ENCODE measurements around the gene GNL3L. TPM values are rescaled to one million over a fixed set of nuclear protein-coding genes. Genes with fewer than 3 reads are reported as not detected.
"Not testable (repeated sequence)": the region's sequence is repeated elsewhere in the genome, so short reads cannot be mapped to it uniquely, and the experiment has no call there.

Gene GNL3L, protein sequence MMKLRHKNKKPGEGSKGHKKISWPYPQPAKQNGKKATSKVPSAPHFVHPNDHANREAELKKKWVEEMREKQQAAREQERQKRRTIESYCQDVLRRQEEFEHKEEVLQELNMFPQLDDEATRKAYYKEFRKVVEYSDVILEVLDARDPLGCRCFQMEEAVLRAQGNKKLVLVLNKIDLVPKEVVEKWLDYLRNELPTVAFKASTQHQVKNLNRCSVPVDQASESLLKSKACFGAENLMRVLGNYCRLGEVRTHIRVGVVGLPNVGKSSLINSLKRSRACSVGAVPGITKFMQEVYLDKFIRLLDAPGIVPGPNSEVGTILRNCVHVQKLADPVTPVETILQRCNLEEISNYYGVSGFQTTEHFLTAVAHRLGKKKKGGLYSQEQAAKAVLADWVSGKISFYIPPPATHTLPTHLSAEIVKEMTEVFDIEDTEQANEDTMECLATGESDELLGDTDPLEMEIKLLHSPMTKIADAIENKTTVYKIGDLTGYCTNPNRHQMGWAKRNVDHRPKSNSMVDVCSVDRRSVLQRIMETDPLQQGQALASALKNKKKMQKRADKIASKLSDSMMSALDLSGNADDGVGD
- total RNA-seq = 10 to 100 TPM; 46.3 to 49.9 TPM

DNA sequence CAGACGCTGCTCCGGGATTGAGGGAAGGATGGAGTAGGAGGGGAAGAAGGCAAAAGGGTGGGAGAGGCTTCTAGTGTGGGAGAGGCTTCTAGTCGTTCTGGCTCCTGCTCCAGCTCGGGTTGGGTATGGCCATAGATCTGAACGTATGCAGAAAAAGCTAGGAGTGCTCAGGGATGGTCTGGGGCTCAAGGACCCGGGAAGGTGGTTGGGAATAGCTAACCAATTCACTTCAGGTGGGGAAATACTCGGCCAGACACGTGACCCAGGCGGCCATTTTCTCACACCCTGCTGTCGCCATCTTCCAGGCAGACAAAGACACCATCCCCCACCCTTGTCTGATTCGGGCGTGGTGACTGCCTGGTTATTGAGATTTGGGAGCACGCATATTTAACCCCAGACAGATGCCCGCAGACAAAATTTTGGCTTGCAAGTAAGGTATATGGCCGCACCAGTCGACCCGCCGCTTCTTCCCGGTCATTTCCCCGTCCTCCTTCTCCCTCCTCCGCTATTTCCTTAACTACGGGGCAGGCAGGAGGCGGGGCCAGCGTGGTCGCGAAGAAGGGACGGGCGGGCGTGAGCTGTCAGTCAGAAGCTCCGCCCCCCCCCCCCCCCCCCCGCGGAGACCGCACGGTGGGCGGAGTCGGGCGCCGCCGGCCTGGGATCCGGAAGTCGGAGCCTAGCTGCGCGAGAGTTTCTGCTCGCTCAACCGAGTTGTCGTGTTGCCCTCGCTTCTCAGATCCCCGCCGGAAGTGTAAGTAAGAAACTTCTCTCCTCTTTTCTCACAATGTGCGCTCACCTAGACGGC is at the start of gene GNL3L:
Gene GNL3L (plus strand): TSS at position 668 of the 805 bp plus-strand sequence. CDS start 2,348 bp downstream, outside the sequence.
- peaks cover 0 to 19% of the 10 kb centered on the region in 2 donors for H3K4me1 ChIP-seq (ENCODE audit: control insufficient read depth in 1 of 2, low read depth in 2 of 2)
- peak within 1 kb of the TSS; percentile 66 to 71 for H3K27ac ChIP-seq
- ATAC-seq (ENCODE audit: insufficient number of reproducible peaks, low FRiP score, low read depth) (peak; percentile 77), DNase-seq (ENCODE audit: low spot score) (peak; percentile 46)
- peak within 1 kb of the TSS; percentile 90 for H3K4me3 ChIP-seq
- TF ChIP-seq, protein P1, sequence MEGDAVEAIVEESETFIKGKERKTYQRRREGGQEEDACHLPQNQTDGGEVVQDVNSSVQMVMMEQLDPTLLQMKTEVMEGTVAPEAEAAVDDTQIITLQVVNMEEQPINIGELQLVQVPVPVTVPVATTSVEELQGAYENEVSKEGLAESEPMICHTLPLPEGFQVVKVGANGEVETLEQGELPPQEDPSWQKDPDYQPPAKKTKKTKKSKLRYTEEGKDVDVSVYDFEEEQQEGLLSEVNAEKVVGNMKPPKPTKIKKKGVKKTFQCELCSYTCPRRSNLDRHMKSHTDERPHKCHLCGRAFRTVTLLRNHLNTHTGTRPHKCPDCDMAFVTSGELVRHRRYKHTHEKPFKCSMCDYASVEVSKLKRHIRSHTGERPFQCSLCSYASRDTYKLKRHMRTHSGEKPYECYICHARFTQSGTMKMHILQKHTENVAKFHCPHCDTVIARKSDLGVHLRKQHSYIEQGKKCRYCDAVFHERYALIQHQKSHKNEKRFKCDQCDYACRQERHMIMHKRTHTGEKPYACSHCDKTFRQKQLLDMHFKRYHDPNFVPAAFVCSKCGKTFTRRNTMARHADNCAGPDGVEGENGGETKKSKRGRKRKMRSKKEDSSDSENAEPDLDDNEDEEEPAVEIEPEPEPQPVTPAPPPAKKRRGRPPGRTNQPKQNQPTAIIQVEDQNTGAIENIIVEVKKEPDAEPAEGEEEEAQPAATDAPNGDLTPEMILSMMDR (IDR thresholded peaks at IDR 0.05) = no peak
- no peaks in the 10 kb centered on the region for H3K36me3 ChIP-seq
- no peaks in the 10 kb centered on the region for H3K9me3 ChIP-seq
- H3K27me3 ChIP-seq (replicated peaks; ENCODE audit: insufficient read depth) = no peaks in the 10 kb centered on the region

DNA sequence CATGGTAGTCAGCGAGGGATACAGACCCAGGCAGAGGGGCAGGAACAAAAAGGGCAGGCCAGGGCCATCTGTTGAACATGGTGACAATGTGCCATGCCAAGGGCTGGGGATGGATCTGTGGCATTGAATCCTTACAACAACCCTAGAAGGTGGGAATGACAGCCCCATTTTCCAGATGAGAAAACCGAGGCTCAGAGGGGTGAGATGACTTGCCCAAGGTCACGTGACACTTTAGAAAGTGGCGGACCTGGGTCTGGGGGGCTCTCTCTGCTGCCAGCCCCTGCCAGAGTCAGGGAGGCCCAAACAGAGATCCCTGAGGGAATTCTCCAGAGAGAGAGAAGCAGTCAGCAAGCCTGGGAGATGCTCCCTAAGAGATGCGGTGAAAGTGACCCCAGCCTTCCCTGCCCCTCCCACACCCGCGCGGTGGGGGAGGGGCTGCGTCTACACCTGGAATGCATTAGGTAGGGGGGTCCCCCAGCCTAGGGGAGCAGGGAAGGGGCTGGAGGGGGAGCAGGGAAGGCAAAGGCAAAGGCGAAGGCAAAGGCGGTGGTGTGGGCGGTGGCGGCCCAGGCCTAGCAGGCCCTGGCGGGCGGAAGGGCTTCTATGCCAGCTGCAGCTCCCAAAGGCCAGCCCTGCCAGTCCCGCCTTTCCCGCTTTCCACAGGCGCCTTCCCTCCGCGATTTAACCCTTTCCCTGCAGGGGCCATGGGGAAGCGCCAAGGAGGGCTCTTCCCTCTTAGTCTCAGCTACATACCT is 47.0 kb upstream of the GNL3L start:
- Histone ChIP-seq H3K27me3 (replicated peaks; ENCODE audit: insufficient read depth) (no peaks in the 10 kb centered on the region), H3K36me3 (no peaks in the 10 kb centered on the region), H3K27ac (peak overlapping the region; percentile 73 to 83), H3K4me1 (ENCODE audit: control insufficient read depth in 1 of 2, low read depth in 2 of 2) (peaks cover 6 to 15% of the 10 kb centered on the region in 2 donors), H3K4me3 (peak overlapping the region; percentile 62), H3K9me3 (no peaks in the 10 kb centered on the region)
- DNase-seq (ENCODE audit: low spot score) (no peak), ATAC-seq (ENCODE audit: insufficient number of reproducible peaks, low FRiP score, low read depth) (no peak)
- TF ChIP-seq, protein P1 (IDR thresholded peaks at IDR 0.05) = no peak

DNA sequence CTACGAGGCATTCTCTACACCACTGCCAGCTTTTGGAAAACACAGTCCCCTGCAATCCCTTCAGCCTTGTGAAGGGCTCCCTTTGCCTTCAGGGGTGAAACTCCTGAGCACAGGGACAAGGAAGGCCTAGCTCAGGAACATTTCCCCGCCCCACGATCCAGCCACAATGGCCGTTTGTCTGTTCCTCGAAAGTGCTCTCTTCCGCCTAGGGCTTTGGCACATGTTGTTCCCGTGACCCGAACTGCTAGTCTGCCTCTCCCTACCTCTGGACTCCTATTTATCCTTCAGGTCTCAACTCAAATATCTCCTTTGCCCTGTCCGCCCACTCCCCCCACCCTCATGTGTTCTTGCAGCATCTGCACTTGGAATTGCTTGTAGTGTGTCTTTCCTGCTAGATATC is 46.1 kb upstream of the GNL3L start:
- ATAC-seq (ENCODE audit: insufficient number of reproducible peaks, low FRiP score, low read depth) = no peak
- H3K27me3 ChIP-seq (replicated peaks; ENCODE audit: insufficient read depth) = no peaks in the 10 kb centered on the region

DNA sequence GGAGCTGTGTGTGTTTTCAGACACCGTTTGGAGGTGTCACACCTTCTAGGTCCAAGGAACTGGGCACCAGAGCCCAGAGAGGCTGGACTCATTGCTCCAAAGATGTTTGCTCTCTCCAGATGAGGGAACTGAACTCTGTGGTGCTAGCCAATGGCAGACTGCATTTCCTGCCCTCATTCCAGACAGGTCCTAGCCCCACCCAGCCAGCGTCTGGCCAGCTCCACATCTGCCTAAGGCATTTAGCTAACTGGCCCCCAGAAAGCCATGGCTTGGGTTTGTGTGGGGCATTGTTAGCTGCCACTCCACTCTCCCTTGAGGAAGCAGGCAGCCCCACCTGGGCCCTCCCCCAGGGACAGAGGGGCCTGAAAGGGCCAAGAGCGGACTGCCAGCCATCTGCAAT is 45.4 kb upstream of the GNL3L start:
- DNase-seq (ENCODE audit: low spot score) (no peak), ATAC-seq (ENCODE audit: insufficient number of reproducible peaks, low FRiP score, low read depth) (no peak)
- Histone ChIP-seq H3K36me3 (no peaks in the 10 kb centered on the region), H3K27me3 (replicated peaks; ENCODE audit: insufficient read depth) (no peaks in the 10 kb centered on the region), H3K4me3 (no peak overlapping the region), H3K4me1 (ENCODE audit: control insufficient read depth in 1 of 2, low read depth in 2 of 2) (peaks cover 4 to 15% of the 10 kb centered on the region in 2 donors), H3K9me3 (no peaks in the 10 kb centered on the region), H3K27ac (peak overlapping the region in 1 of 2 donors; percentile 83)
- TF ChIP-seq, protein P1 (IDR thresholded peaks at IDR 0.05) = no peak

More for the DNA sequence above, 46.1 kb upstream of the GNL3L start:
- Histone ChIP-seq H3K4me1 (ENCODE audit: control insufficient read depth in 1 of 2, low read depth in 2 of 2) (peaks cover 6 to 15% of the 10 kb centered on the region in 2 donors), H3K27ac (peak overlapping the region in 1 of 2 donors; percentile 83), H3K9me3 (no peaks in the 10 kb centered on the region), H3K36me3 (no peaks in the 10 kb centered on the region), H3K4me3 (peak overlapping the region; percentile 62)
- DNase-seq (ENCODE audit: low spot score) = no peak
- TF ChIP-seq, protein P1 (IDR thresholded peaks at IDR 0.05) = no peak

DNA sequence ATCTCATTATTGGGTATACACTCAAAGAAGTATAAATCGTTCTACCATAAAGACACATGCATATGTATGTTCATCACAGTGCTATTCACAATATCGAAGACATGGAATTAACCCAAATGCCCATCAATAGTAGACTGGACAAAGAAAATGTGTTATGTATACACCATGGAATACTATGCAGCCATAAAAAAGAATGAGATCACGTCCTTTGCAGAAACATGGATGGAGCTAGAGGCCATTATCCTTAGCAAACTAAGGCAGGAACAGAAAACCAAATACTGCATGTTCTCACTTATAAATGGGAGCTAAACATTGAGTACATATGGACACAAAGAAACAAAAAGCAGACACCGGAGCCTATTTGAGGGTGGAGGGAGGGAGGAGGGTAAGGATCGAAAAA is 40.2 kb upstream of the GNL3L start:
- H3K4me3 ChIP-seq; ATAC-seq (ENCODE audit: insufficient number of reproducible peaks, low FRiP score, low read depth); DNase-seq (ENCODE audit: low spot score): not testable (repeated sequence)

More for the DNA sequence above, 40.2 kb upstream of the GNL3L start:
- H3K4me1 ChIP-seq (ENCODE audit: control insufficient read depth in 1 of 2, low read depth in 2 of 2) = peaks cover 0 to 18% of the 10 kb centered on the region in 2 donors
- not testable (repeated sequence) for H3K9me3 ChIP-seq; H3K27me3 ChIP-seq (replicated peaks; ENCODE audit: insufficient read depth); H3K27ac ChIP-seq; H3K36me3 ChIP-seq
